PC-3 (cell line): ENCODE results near the gene KCNE5.

ENCODE experiments used
- CTCF ChIP-seq: fragments of 300-600 bp; sonication (generic); conservative IDR thresholded peaks from 2 replicates; pipeline ENCODE4 v1.5.1; 2017; ENCODE audit warnings: antibody characterized with exemption, low read depth, mild to moderate bottlenecking, low read length
- EZH2phosphoT487 ChIP-seq: fragments of 300-600 bp; sonication (generic); IDR thresholded peaks from 2 replicates; pipeline ENCODE4 v1.6.1; 2018; ENCODE audit warnings: mild to moderate bottlenecking, antibody characterized with exemption, low read length, borderline replicate concordance

- TF ChIP-seq CTCF (no peak), EZH2phosphoT487 (no peak)
Measured at GRCh38 chrX:109623997-109624396, 975 bp downstream of the KCNE5 start.
